Endodermal cell (in vitro differentiated cells): ENCODE data around the gene KRTCAP2. TPM values are rescaled to one million over a fixed set of nuclear protein-coding genes. Genes with fewer than 3 reads are reported as not detected.
"Not testable (repeated sequence)": the region's sequence is repeated elsewhere in the genome, so short reads cannot be mapped to it uniquely, and the experiment has no call there.

ENCODE experiments used
- DNase-seq: peaks from one replicate; pipeline ENCODE4 v3.0.0-alpha.2; 2017
- H3K27ac ChIP-seq: 2 replicates; pipeline ENCODE4 v1.5.1; 2013; ENCODE audit warnings: mild to moderate bottlenecking, low read depth, low read length, moderate library complexity
- H3K27me3 ChIP-seq: 2 replicates; pipeline ENCODE4 v1.6.1; 2013; ENCODE audit warnings: mild to moderate bottlenecking, low read length, moderate library complexity; ENCODE audit not compliant: insufficient read depth, control insufficient read depth, poor library complexity, severe bottlenecking
- H3K36me3 ChIP-seq: 2 replicates; pipeline ENCODE4 v1.7.0; 2013; ENCODE audit warnings: mild to moderate bottlenecking, low read length, moderate library complexity; ENCODE audit not compliant: control insufficient read depth, insufficient read depth
- H3K4me1 ChIP-seq: one replicate; pipeline ENCODE4 v1.7.0; 2013; ENCODE audit warnings: low read length; ENCODE audit not compliant: control insufficient read depth, insufficient read depth
- H3K4me3 ChIP-seq: 2 replicates; pipeline ENCODE4 v1.5.1; 2013; ENCODE audit warnings: mild to moderate bottlenecking, low read length, moderate library complexity
- H3K9ac ChIP-seq: 2 replicates; pipeline ENCODE4 v1.6.1; 2013; ENCODE audit warnings: mild to moderate bottlenecking, low read length, moderate library complexity; ENCODE audit not compliant: poor library complexity, severe bottlenecking; ENCODE audit errors: extremely low read depth
- H3K9me3 ChIP-seq: 2 replicates; pipeline ENCODE4 v1.6.1; 2013; ENCODE audit warnings: mild to moderate bottlenecking, low read length, moderate library complexity; ENCODE audit not compliant: control insufficient read depth
- H3K27ac Mint-ChIP-seq: 2 replicates; pipeline ENCODE4 v1.8.0; 2020; ENCODE audit warnings: mixed read lengths
- H3K27me3 Mint-ChIP-seq: 2 replicates; pipeline ENCODE4 v1.8.0; 2021; ENCODE audit warnings: mild to moderate bottlenecking, mixed read lengths; ENCODE audit not compliant: insufficient read depth
- H3K36me3 Mint-ChIP-seq: 2 replicates; pipeline ENCODE4 v1.8.0; 2020; ENCODE audit warnings: low read depth, mixed read lengths
- H3K4me1 Mint-ChIP-seq: 2 replicates; pipeline ENCODE4 v1.8.0; 2020; ENCODE audit warnings: mixed read lengths
- H3K4me3 Mint-ChIP-seq: 2 replicates; pipeline ENCODE4 v1.8.0; 2020; ENCODE audit warnings: mild to moderate bottlenecking, moderate library complexity, mixed read lengths
- H3K9me3 Mint-ChIP-seq: 2 replicates; pipeline ENCODE4 v1.8.0; 2020; ENCODE audit warnings: mild to moderate bottlenecking, mixed read lengths
- WGBS, 2 experiments: methylation state at CpG; one replicate each; pipeline versions ENCODE4 v1.1.5 to v1.1.7; 2013; ENCODE audit warnings: missing lambda C conversion rate in 2 of 2, mixed read lengths in 1 of 2; ENCODE audit not compliant: insufficient coverage in 1 of 2, insufficient read length in 1 of 2; 5-methylcytosine and 5-hydroxymethylcytosine counted together
- total RNA-seq, 2 donors: library from RNA; stranded (reverse); fragmentation: NEBNext Ultra II Directional in 1 of 2; extraction: Animal tissue kit (Norgen Biotek cat#: 25700) in 1 of 2; gene quantifications; 2 replicates in 1 of 2; 3 replicates in 1 of 2; pipeline ENCODE4 v1.2.1, GENCODE V29; 2021
- TF ChIP-seq, protein P1 (sequence below): fragments of 200-600 bp; sonication (generic); conservative IDR thresholded peaks from 2 replicates; pipeline ENCODE4 v1.5.0; 2021; ENCODE audit warnings: antibody characterized with exemption, mild to moderate bottlenecking

KRTCAP2 gene
- total RNA-seq, 2 donors from 2014 or later: 143 to 152 TPM

DNA sequence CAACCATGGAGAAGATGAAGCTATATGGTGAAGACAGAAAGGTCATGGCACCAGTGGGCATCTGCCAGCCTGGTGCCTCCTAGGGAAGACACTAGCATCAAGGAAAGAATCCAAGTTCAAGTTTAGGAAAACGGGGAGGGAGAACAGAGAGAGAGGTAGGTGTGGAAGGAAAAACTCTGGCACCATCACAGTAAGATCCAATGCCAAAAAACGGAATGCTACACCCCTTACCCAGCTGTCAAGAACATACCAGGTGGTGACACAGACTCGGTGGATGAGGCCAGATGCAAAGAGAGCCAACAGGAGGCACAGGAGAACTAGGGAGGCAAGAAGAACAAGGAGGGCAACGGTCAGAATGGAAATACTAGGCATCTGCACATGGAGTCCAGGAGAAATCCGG lies 3.6 kb downstream of the KRTCAP2 start:
- DNase-seq: peak; percentile 23
- Histone ChIP-seq H3K36me3 (peaks cover 13% of the 10 kb centered on the region), H3K9me3 (no peaks in the 10 kb centered on the region), H3K27ac (no peak overlapping the region), H3K27me3 (no peaks in the 10 kb centered on the region), H3K4me1 (no peaks in the 10 kb centered on the region), H3K9ac (no peak overlapping the region), H3K4me3 (no peak overlapping the region)
- WGBS, 2 experiments: 83 to 88% methylated on average over 3 to 5 of the region's 5 CpGs
- peaks cover 6% of the 10 kb centered on the region for H3K27me3 Mint-ChIP-seq
- no peak overlapping the region for H3K27ac Mint-ChIP-seq
- H3K9me3 Mint-ChIP-seq: no peaks in the 10 kb centered on the region
- peaks cover 13% of the 10 kb centered on the region for H3K4me1 Mint-ChIP-seq
- TF ChIP-seq, protein P1, sequence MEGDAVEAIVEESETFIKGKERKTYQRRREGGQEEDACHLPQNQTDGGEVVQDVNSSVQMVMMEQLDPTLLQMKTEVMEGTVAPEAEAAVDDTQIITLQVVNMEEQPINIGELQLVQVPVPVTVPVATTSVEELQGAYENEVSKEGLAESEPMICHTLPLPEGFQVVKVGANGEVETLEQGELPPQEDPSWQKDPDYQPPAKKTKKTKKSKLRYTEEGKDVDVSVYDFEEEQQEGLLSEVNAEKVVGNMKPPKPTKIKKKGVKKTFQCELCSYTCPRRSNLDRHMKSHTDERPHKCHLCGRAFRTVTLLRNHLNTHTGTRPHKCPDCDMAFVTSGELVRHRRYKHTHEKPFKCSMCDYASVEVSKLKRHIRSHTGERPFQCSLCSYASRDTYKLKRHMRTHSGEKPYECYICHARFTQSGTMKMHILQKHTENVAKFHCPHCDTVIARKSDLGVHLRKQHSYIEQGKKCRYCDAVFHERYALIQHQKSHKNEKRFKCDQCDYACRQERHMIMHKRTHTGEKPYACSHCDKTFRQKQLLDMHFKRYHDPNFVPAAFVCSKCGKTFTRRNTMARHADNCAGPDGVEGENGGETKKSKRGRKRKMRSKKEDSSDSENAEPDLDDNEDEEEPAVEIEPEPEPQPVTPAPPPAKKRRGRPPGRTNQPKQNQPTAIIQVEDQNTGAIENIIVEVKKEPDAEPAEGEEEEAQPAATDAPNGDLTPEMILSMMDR: no peak
- H3K36me3 Mint-ChIP-seq: peaks cover 16% of the 10 kb centered on the region
- H3K4me3 Mint-ChIP-seq: no peak overlapping the region

DNA sequence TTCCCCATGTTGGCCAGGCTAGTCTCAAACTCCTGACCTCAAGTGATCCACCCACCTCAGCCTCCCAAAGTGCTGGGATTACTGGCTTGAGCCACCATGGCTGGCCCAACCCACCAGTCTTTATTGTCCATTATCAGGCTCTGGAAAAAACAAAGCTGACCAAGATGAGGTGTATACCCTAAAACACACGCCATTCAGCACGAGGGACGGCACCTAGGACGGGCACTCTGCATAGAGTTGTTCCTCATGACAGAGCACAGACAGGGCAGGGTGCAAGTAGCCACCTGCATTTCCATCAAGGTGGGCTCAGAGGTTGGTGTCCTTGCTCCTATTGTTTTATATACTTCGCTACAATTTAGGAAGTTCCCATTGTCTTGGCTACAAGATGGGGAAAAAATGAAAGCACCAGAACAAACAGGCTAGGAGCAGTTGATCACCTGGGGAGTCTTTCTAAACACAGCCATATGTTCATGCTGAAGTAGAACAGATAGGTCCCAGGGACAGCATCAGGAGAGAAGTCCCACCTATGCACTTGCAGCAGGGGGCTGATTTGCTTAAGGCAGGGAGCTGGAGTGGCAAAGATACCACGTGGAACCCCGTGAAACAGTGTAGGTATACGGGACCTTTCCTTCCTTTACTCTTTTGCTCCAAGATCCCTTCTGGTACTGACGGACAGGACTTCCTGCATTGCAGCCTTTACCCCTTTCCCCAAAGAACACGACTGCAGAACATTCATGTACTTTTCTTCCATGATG lies 4.5 kb downstream of the KRTCAP2 start:
- TF ChIP-seq, protein P1: no peak
- Mint-ChIP-seq H3K36me3 (peaks cover 16% of the 10 kb centered on the region), H3K27me3 (peaks cover 2% of the 10 kb centered on the region), H3K27ac (no peak overlapping the region), H3K4me3 (no peak overlapping the region), H3K4me1 (peaks cover 13% of the 10 kb centered on the region), H3K9me3 (no peaks in the 10 kb centered on the region)
- peak; percentile 35 for DNase-seq
- peaks cover 13% of the 10 kb centered on the region for H3K36me3 ChIP-seq
- no peaks in the 10 kb centered on the region for H3K9me3 ChIP-seq
- H3K9ac ChIP-seq: no peak overlapping the region
- WGBS, 2 experiments: 93 to 98% methylated on average over 8 to 10 of the region's 10 CpGs
- no peak overlapping the region for H3K4me3 ChIP-seq
- no peaks in the 10 kb centered on the region for H3K4me1 ChIP-seq
- H3K27me3 ChIP-seq: no peaks in the 10 kb centered on the region
- no peak overlapping the region for H3K27ac ChIP-seq

DNA sequence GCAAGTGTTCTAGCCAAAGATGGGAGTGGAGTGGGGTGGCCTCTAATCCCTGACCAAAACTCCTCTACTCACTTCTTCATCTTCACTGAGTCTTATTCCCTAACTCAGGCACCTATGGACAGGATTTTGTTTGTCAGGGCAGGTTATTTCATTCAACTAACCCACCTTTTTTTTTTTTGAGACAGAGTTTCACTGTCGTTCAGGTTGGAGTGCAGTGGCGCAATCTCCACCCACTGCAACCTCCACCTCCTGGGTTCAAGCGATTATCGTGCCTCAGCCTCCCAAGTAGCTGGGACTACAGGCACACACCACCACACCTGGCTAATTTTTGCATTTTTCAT lies 5.0 kb downstream of the KRTCAP2 start:
- not testable (repeated sequence) for H3K27me3 ChIP-seq, H3K27me3 Mint-ChIP-seq, H3K9me3 ChIP-seq, H3K9ac ChIP-seq, DNase-seq, H3K4me1 ChIP-seq, H3K27ac Mint-ChIP-seq, H3K4me1 Mint-ChIP-seq, H3K4me3 ChIP-seq, H3K27ac ChIP-seq, H3K9me3 Mint-ChIP-seq
- WGBS, 2 experiments: 66 to 72% methylated on average over 4 of the region's 4 CpGs
- Mint-ChIP-seq H3K36me3 (peaks cover 16% of the 10 kb centered on the region), H3K4me3 (peak overlapping the region; percentile 55)
- H3K36me3 ChIP-seq: peaks cover 13% of the 10 kb centered on the region
